Measurements from ENCODE around the gene REEP3.
A peak's percentile ranks its signal among the peaks of the same experiment; 100 is the strongest.

The REEP3 gene

GRCh38 chr10:63525021-63525420 is 3.8 kb downstream of the REEP3 start:
- peaks cover 18% of the 10 kb centered on the region for H3K36me3 Mint-ChIP-seq (ENCODE audit: low read depth)
- H3K27ac Mint-ChIP-seq = no peak overlapping the region
- no peaks in the 10 kb centered on the region for H3K27me3 Mint-ChIP-seq (ENCODE audit: low read depth)
- no peak overlapping the region for H3K4me3 Mint-ChIP-seq
- peaks cover 44% of the 10 kb centered on the region for H3K4me1 Mint-ChIP-seq (ENCODE audit: low read depth)
- no peaks in the 10 kb centered on the region for H3K9me3 Mint-ChIP-seq

- no peaks in the 10 kb centered on the region for H3K9me3 Mint-ChIP-seq
- H3K4me1 Mint-ChIP-seq (ENCODE audit: low read depth) = peaks cover 32% of the 10 kb centered on the region
- peaks cover 18% of the 10 kb centered on the region for H3K36me3 Mint-ChIP-seq (ENCODE audit: low read depth)
- no peak overlapping the region for H3K4me3 Mint-ChIP-seq
- H3K27ac Mint-ChIP-seq = no peak overlapping the region
- H3K27me3 Mint-ChIP-seq (ENCODE audit: low read depth) = no peaks in the 10 kb centered on the region
Observed at GRCh38 chr10:63527401-63527800, 6.2 kb downstream of the REEP3 start.

GRCh38 chr10:63528084-63528744 is 7.0 kb downstream of the REEP3 start:
- H3K9me3 Mint-ChIP-seq = no peaks in the 10 kb centered on the region
- no peak overlapping the region for H3K4me3 Mint-ChIP-seq
- peaks cover 18% of the 10 kb centered on the region for H3K36me3 Mint-ChIP-seq (ENCODE audit: low read depth)
- peak overlapping the region; percentile 3 for H3K27ac Mint-ChIP-seq
- H3K4me1 Mint-ChIP-seq (ENCODE audit: low read depth) = peaks cover 26% of the 10 kb centered on the region
- no peaks in the 10 kb centered on the region for H3K27me3 Mint-ChIP-seq (ENCODE audit: low read depth)

- Mint-ChIP-seq H3K4me1 (ENCODE audit: low read depth) (peaks cover 16% of the 10 kb centered on the region), H3K36me3 (ENCODE audit: low read depth) (peaks cover 13% of the 10 kb centered on the region), H3K9me3 (no peaks in the 10 kb centered on the region), H3K4me3 (no peak overlapping the region), H3K27ac (no peak overlapping the region), H3K27me3 (ENCODE audit: low read depth) (no peaks in the 10 kb centered on the region)
Observed at GRCh38 chr10:63530409-63530808, 9.2 kb downstream of the REEP3 start.

GRCh38 chr10:63534723-63535122 is 13.5 kb downstream of the REEP3 start:
- H3K9me3 Mint-ChIP-seq = no peaks in the 10 kb centered on the region
- no peak overlapping the region for H3K27ac Mint-ChIP-seq
- H3K27me3 Mint-ChIP-seq (ENCODE audit: low read depth) = no peaks in the 10 kb centered on the region
- H3K4me1 Mint-ChIP-seq (ENCODE audit: low read depth) = peaks cover 2% of the 10 kb centered on the region
- H3K36me3 Mint-ChIP-seq (ENCODE audit: low read depth) = peaks cover 3% of the 10 kb centered on the region
- H3K4me3 Mint-ChIP-seq = no peak overlapping the region

- Mint-ChIP-seq H3K36me3 (ENCODE audit: low read depth) (peaks cover 3% of the 10 kb centered on the region), H3K27ac (no peak overlapping the region), H3K27me3 (ENCODE audit: low read depth) (no peaks in the 10 kb centered on the region), H3K9me3 (no peaks in the 10 kb centered on the region), H3K4me3 (no peak overlapping the region), H3K4me1 (ENCODE audit: low read depth) (peaks cover 2% of the 10 kb centered on the region)
Observed at GRCh38 chr10:63536698-63537097, 15.5 kb downstream of the REEP3 start.

- Mint-ChIP-seq H3K27me3 (ENCODE audit: low read depth) (no peaks in the 10 kb centered on the region), H3K4me3 (no peak overlapping the region), H3K36me3 (ENCODE audit: low read depth) (peaks cover 3% of the 10 kb centered on the region), H3K4me1 (ENCODE audit: low read depth) (peaks cover 2% of the 10 kb centered on the region), H3K9me3 (no peaks in the 10 kb centered on the region), H3K27ac (no peak overlapping the region)
Observed at GRCh38 chr10:63537536-63537935, 16.3 kb downstream of the REEP3 start.

GRCh38 chr10:63539377-63539776 is 18.2 kb downstream of the REEP3 start:
- no peak overlapping the region for H3K4me3 Mint-ChIP-seq
- H3K27me3 Mint-ChIP-seq (ENCODE audit: low read depth) = no peaks in the 10 kb centered on the region
- peaks cover 6% of the 10 kb centered on the region for H3K4me1 Mint-ChIP-seq (ENCODE audit: low read depth)
- no peaks in the 10 kb centered on the region for H3K9me3 Mint-ChIP-seq
- H3K36me3 Mint-ChIP-seq (ENCODE audit: low read depth) = peaks cover 3% of the 10 kb centered on the region
- H3K27ac Mint-ChIP-seq = no peak overlapping the region

- Mint-ChIP-seq H3K27me3 (ENCODE audit: low read depth) (no peaks in the 10 kb centered on the region), H3K9me3 (no peaks in the 10 kb centered on the region), H3K27ac (no peak overlapping the region), H3K4me1 (ENCODE audit: low read depth) (peaks cover 6% of the 10 kb centered on the region), H3K4me3 (no peak overlapping the region), H3K36me3 (ENCODE audit: low read depth) (peaks cover 3% of the 10 kb centered on the region)
Observed at GRCh38 chr10:63539994-63540393, 18.8 kb downstream of the REEP3 start.

- no peaks in the 10 kb centered on the region for H3K27me3 Mint-ChIP-seq (ENCODE audit: low read depth)
- no peaks in the 10 kb centered on the region for H3K9me3 Mint-ChIP-seq
- H3K4me1 Mint-ChIP-seq (ENCODE audit: low read depth) = peaks cover 4% of the 10 kb centered on the region
- H3K36me3 Mint-ChIP-seq (ENCODE audit: low read depth) = peaks cover 11% of the 10 kb centered on the region
- H3K4me3 Mint-ChIP-seq = no peak overlapping the region
- H3K27ac Mint-ChIP-seq = no peak overlapping the region
Observed at GRCh38 chr10:63542835-63543575, 21.8 kb downstream of the REEP3 start.

- H3K36me3 Mint-ChIP-seq (ENCODE audit: low read depth) = peaks cover 11% of the 10 kb centered on the region
- H3K4me1 Mint-ChIP-seq (ENCODE audit: low read depth) = peaks cover 4% of the 10 kb centered on the region
- no peak overlapping the region for H3K27ac Mint-ChIP-seq
- no peaks in the 10 kb centered on the region for H3K9me3 Mint-ChIP-seq
- H3K4me3 Mint-ChIP-seq = no peak overlapping the region
- no peaks in the 10 kb centered on the region for H3K27me3 Mint-ChIP-seq (ENCODE audit: low read depth)
Observed at GRCh38 chr10:63543576-63543962, 22.4 kb downstream of the REEP3 start.

GRCh38 chr10:63544418-63544817 is 23.2 kb downstream of the REEP3 start:
- Mint-ChIP-seq H3K9me3 (no peaks in the 10 kb centered on the region), H3K27ac (no peak overlapping the region), H3K4me1 (ENCODE audit: low read depth) (peaks cover 4% of the 10 kb centered on the region), H3K4me3 (no peak overlapping the region), H3K27me3 (ENCODE audit: low read depth) (no peaks in the 10 kb centered on the region), H3K36me3 (ENCODE audit: low read depth) (peaks cover 10% of the 10 kb centered on the region)

GRCh38 chr10:63547628-63548360 is 26.6 kb downstream of the REEP3 start:
- Mint-ChIP-seq H3K4me3 (no peak overlapping the region), H3K9me3 (no peaks in the 10 kb centered on the region), H3K27ac (no peak overlapping the region), H3K36me3 (ENCODE audit: low read depth) (peaks cover 10% of the 10 kb centered on the region), H3K27me3 (ENCODE audit: low read depth) (no peaks in the 10 kb centered on the region), H3K4me1 (ENCODE audit: low read depth) (peaks cover 5% of the 10 kb centered on the region)

GRCh38 chr10:63548860-63549259 is 27.7 kb downstream of the REEP3 start:
- Mint-ChIP-seq H3K4me3 (no peak overlapping the region), H3K4me1 (ENCODE audit: low read depth) (peaks cover 6% of the 10 kb centered on the region), H3K9me3 (no peaks in the 10 kb centered on the region)

GRCh38 chr10:63549810-63550209 is 28.6 kb downstream of the REEP3 start:
- Mint-ChIP-seq H3K4me3 (no peak overlapping the region), H3K27me3 (ENCODE audit: low read depth) (no peaks in the 10 kb centered on the region), H3K4me1 (ENCODE audit: low read depth) (peaks cover 10% of the 10 kb centered on the region), H3K36me3 (ENCODE audit: low read depth) (peaks cover 11% of the 10 kb centered on the region), H3K9me3 (no peaks in the 10 kb centered on the region), H3K27ac (no peak overlapping the region)

More at GRCh38 chr10:63548860-63549259, 27.7 kb downstream of the REEP3 start:
- peaks cover 10% of the 10 kb centered on the region for H3K36me3 Mint-ChIP-seq (ENCODE audit: low read depth)
- no peak overlapping the region for H3K27ac Mint-ChIP-seq
- no peaks in the 10 kb centered on the region for H3K27me3 Mint-ChIP-seq (ENCODE audit: low read depth)

Measured in T-helper 1 cell treated with Interleukin-12 subunit alpha and Interleukin-12 subunit beta and Interleukin-4 antibody, amounts not matched to agents 30 μg/mL and 1 μg/mL, for 36 hours (primary cell).